ENCODE results near the gene TCEAL1. TPM values are rescaled to one million over a fixed set of nuclear protein-coding genes. Genes with fewer than 3 reads are reported as not detected.

Gene TCEAL1
- total and polyA plus RNA-seq, 3 experiments from 2014 or later = 7.9 to 19.7 (median 10.3) TPM

- no peaks in the 10 kb centered on the region for H3K9me3 ChIP-seq (ENCODE audit: low read length)
- H3K9me3 Mint-ChIP-seq = no peaks in the 10 kb centered on the region
- no peaks in the 10 kb centered on the region for H3K36me3 ChIP-seq (ENCODE audit: insufficient read depth, low read length)
- ChIA-PET CTCF (no interaction called here), POLR2A (no interaction called here)
- no peaks in the 10 kb centered on the region for H3K27me3 ChIP-seq (ENCODE audit: insufficient read depth, low read length, poor library complexity, severe bottlenecking)
- peaks cover 0 to 4% (median 0%) of the 10 kb centered on the region in 3 donors for H3K36me3 Mint-ChIP-seq
- DNase-seq = no peak
- H3K4me1 Mint-ChIP-seq = peaks cover 5 to 7% (median 6%) of the 10 kb centered on the region in 3 donors
- H3K4me3 Mint-ChIP-seq = no peak overlapping the region
- H3K4me1 ChIP-seq (ENCODE audit: insufficient read depth, low read length) = peaks cover 4% of the 10 kb centered on the region
- no peak overlapping the region for H3K4me3 ChIP-seq (ENCODE audit: low read length)
- H3K27ac ChIP-seq (ENCODE audit: low read depth, low read length) = no peak overlapping the region
- peaks cover 0 to 3% of the 10 kb centered on the region in 2 donors for H3K27me3 Mint-ChIP-seq
- peak overlapping the region in 2 of 8 donors; percentile 46 to 86 for H3K27ac Mint-ChIP-seq
Observed at GRCh38 chrX:103624111-103624510, 4.7 kb upstream of the TCEAL1 start.

- H3K27ac Mint-ChIP-seq = peak overlapping the region in 1 of 8 donors; percentile 75
- H3K4me1 Mint-ChIP-seq = peaks cover 12 to 19% (median 14%) of the 10 kb centered on the region in 3 donors
- H3K27me3 Mint-ChIP-seq = peaks cover 0 to 7% of the 10 kb centered on the region in 2 donors
- Histone ChIP-seq H3K27me3 (ENCODE audit: insufficient read depth, low read length, poor library complexity, severe bottlenecking) (no peaks in the 10 kb centered on the region), H3K9me3 (ENCODE audit: low read length) (no peaks in the 10 kb centered on the region), H3K4me3 (ENCODE audit: low read length) (no peak overlapping the region), H3K4me1 (ENCODE audit: insufficient read depth, low read length) (peaks cover 4% of the 10 kb centered on the region), H3K36me3 (ENCODE audit: insufficient read depth, low read length) (no peaks in the 10 kb centered on the region), H3K27ac (ENCODE audit: low read depth, low read length) (no peak overlapping the region)
- CTCF ChIA-PET = no interaction called here
- POLR2A ChIA-PET = no interaction called here
- peaks cover 0 to 5% (median 0%) of the 10 kb centered on the region in 3 donors for H3K36me3 Mint-ChIP-seq
- no peak overlapping the region for H3K4me3 Mint-ChIP-seq
- DNase-seq = no peak
- H3K9me3 Mint-ChIP-seq = no peaks in the 10 kb centered on the region
Observed at GRCh38 chrX:103626855-103627254, 1.9 kb upstream of the TCEAL1 start.

DNA sequence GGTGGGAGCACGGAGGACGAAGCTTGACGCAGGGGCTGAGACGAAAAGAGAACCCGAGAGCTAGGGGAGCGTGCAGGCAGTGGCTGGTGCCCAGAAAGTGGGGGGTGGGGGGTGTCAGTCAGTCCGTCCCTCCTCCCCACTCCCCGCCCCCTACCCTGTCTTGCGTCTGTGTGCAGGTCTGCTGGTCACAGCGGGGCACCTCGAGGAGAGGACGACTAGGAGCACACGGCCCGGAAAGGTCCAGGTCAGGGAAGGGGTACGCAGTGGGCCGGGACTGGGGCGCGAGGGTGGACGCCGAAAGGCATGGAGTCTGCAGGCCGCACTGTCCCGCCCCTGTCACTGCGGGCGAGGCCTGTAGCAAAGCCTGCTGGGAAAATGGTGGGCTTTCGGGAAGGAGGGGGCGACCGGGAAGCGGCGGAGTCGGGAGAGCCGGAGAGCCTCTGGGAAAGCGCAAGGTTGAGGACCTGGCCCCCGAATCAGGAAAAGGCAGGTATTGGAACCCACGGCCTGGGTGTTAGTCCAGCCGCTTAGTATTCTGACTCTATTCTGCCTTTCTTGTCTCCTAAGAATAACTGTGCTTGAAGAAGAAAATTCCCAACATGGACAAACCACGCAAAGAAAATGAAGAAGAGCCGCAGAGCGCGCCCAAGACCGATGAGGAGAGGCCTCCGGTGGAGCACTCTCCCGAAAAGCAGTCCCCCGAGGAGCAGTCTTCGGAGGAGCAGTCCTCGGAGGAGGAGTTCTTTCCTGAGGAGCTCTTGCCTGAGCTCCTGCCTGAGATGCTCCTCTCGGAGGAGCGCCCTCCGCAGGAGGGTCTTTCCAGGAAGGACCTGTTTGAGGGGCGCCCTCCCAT, 769 bp downstream of the TCEAL1 start:
- Histone ChIP-seq H3K36me3 (ENCODE audit: insufficient read depth, low read length) (no peaks in the 10 kb centered on the region), H3K4me1 (ENCODE audit: insufficient read depth, low read length) (peaks cover 4% of the 10 kb centered on the region), H3K27ac (ENCODE audit: low read depth, low read length) (peak overlapping the region; percentile 70), H3K27me3 (ENCODE audit: insufficient read depth, low read length, poor library complexity, severe bottlenecking) (no peaks in the 10 kb centered on the region), H3K9me3 (ENCODE audit: low read length) (no peaks in the 10 kb centered on the region), H3K4me3 (ENCODE audit: low read length) (peak overlapping the region; percentile 82)
- POLR2A ChIA-PET = no interaction called here
- CTCF ChIA-PET = no interaction called here
- H3K27ac Mint-ChIP-seq = peak overlapping the region; percentile 77 to 96 (median 89)
- H3K4me1 Mint-ChIP-seq = peaks cover 12 to 19% (median 14%) of the 10 kb centered on the region in 3 donors
- H3K27me3 Mint-ChIP-seq = peaks cover 0 to 7% of the 10 kb centered on the region in 2 donors
- DNase-seq = peak in 3 of 5 donors; percentile 2 to 44 (median 26)
- peaks cover 0 to 5% (median 0%) of the 10 kb centered on the region in 3 donors for H3K36me3 Mint-ChIP-seq
- peak overlapping the region; percentile 84 to 94 (median 88) for H3K4me3 Mint-ChIP-seq
- H3K9me3 Mint-ChIP-seq = no peaks in the 10 kb centered on the region

GRCh38 chrX:103630171-103630511, 1.4 kb downstream of the TCEAL1 start:
- Mint-ChIP-seq H3K4me1 (peaks cover 12 to 19% (median 14%) of the 10 kb centered on the region in 3 donors), H3K4me3 (peak overlapping the region; percentile 84 to 94 (median 88)), H3K27me3 (peaks cover 0 to 8% of the 10 kb centered on the region in 2 donors), H3K36me3 (peaks cover 0 to 5% (median 0%) of the 10 kb centered on the region in 3 donors), H3K27ac (peak overlapping the region in 2 of 8 donors; percentile 8 to 96), H3K9me3 (no peaks in the 10 kb centered on the region)
- Histone ChIP-seq H3K4me1 (ENCODE audit: insufficient read depth, low read length) (peaks cover 4% of the 10 kb centered on the region), H3K4me3 (ENCODE audit: low read length) (peak overlapping the region; percentile 82), H3K27ac (ENCODE audit: low read depth, low read length) (no peak overlapping the region), H3K27me3 (ENCODE audit: insufficient read depth, low read length, poor library complexity, severe bottlenecking) (no peaks in the 10 kb centered on the region), H3K9me3 (ENCODE audit: low read length) (no peaks in the 10 kb centered on the region), H3K36me3 (ENCODE audit: insufficient read depth, low read length) (no peaks in the 10 kb centered on the region)
- POLR2A ChIA-PET = no interaction called here
- DNase-seq = no peak
- CTCF ChIA-PET = interaction anchor here (1.1 kb wide), 1 partner anchor 56 kb away, joined by 3 read pairs; the partner anchor contains the start of gene MORF4L2

DNA sequence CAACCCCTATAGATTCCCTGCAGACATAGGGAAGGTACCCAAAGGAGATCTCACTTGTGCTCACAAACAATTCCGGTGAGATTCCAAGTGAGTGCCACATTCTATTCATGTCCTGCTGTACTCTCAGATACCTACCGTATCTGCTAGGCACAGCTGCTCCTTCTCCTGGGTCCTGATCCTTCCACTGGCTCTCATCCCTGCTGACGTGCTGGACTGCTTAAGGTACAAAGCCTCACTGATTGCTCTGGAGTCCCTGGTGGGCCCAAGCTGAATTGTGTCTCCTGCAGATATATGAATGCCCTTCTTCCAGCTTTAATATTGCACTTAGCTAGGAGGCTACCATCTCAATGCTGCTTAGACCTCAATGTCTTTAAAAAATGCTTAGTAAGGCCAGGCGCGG, 2.4 kb downstream of the TCEAL1 start:
- DNase-seq = no peak
- no peak overlapping the region for H3K4me3 Mint-ChIP-seq
- peaks cover 4% of the 10 kb centered on the region for H3K4me1 ChIP-seq (ENCODE audit: insufficient read depth, low read length)
- H3K27ac ChIP-seq (ENCODE audit: low read depth, low read length) = no peak overlapping the region
- H3K36me3 Mint-ChIP-seq = peaks cover 0 to 5% (median 0%) of the 10 kb centered on the region in 3 donors
- H3K4me3 ChIP-seq (ENCODE audit: low read length) = no peak overlapping the region
- H3K4me1 Mint-ChIP-seq = peaks cover 12 to 19% (median 14%) of the 10 kb centered on the region in 3 donors
- ChIA-PET POLR2A (no interaction called here), CTCF (interaction anchor here (1.1 kb wide), 1 partner anchor 55 kb away, joined by 3 read pairs; the partner anchor contains the start of gene MORF4L2)
- no peaks in the 10 kb centered on the region for H3K36me3 ChIP-seq (ENCODE audit: insufficient read depth, low read length)
- peaks cover 0 to 11% of the 10 kb centered on the region in 2 donors for H3K27me3 Mint-ChIP-seq
- H3K9me3 Mint-ChIP-seq = no peaks in the 10 kb centered on the region
- H3K27me3 ChIP-seq (ENCODE audit: insufficient read depth, low read length, poor library complexity, severe bottlenecking) = no peaks in the 10 kb centered on the region
- no peaks in the 10 kb centered on the region for H3K9me3 ChIP-seq (ENCODE audit: low read length)
- no peak overlapping the region for H3K27ac Mint-ChIP-seq

DNA sequence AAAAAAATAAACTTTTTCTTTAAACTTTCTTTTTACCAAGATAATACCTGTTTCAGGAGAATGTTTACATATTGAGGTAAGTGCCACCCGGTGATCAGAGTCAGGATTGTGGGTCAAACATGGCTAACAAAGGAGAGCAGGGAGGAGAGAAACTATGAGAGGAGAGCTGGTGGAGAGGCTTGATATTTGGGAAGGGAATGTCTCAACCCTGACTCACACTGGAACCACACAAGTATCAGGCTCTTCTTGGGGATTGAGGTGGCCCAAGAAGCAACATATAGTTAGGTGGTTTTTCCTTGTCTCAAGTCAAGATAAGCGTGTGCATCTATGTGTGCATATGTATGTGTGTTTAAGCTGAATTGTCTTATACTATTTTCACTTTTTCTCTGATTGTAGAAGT, 6.7 kb downstream of the TCEAL1 start:
- Histone ChIP-seq H3K4me3 (ENCODE audit: low read length) (no peak overlapping the region), H3K4me1 (ENCODE audit: insufficient read depth, low read length) (no peaks in the 10 kb centered on the region), H3K36me3 (ENCODE audit: insufficient read depth, low read length) (no peaks in the 10 kb centered on the region), H3K27ac (ENCODE audit: low read depth, low read length) (no peak overlapping the region), H3K27me3 (ENCODE audit: insufficient read depth, low read length, poor library complexity, severe bottlenecking) (no peaks in the 10 kb centered on the region), H3K9me3 (ENCODE audit: low read length) (no peaks in the 10 kb centered on the region)
- Mint-ChIP-seq H3K36me3 (no peaks in the 10 kb centered on the region), H3K27ac (no peak overlapping the region), H3K4me3 (no peak overlapping the region), H3K27me3 (peaks cover 0 to 5% of the 10 kb centered on the region in 2 donors), H3K9me3 (no peaks in the 10 kb centered on the region), H3K4me1 (no peaks in the 10 kb centered on the region)
- CTCF ChIA-PET = no interaction called here
- POLR2A ChIA-PET = no interaction called here
- DNase-seq = no peak

GRCh38 chrX:103637604-103638338, 9.0 kb downstream of the TCEAL1 start:
- H3K27me3 ChIP-seq (ENCODE audit: insufficient read depth, low read length, poor library complexity, severe bottlenecking) = no peaks in the 10 kb centered on the region
- ChIA-PET CTCF (no interaction called here), POLR2A (no interaction called here)
- H3K4me1 Mint-ChIP-seq = no peaks in the 10 kb centered on the region
- H3K4me1 ChIP-seq (ENCODE audit: insufficient read depth, low read length) = no peaks in the 10 kb centered on the region
- no peaks in the 10 kb centered on the region for H3K36me3 ChIP-seq (ENCODE audit: insufficient read depth, low read length)
- peaks cover 6 to 7% of the 10 kb centered on the region in 2 donors for H3K27me3 Mint-ChIP-seq
- no peaks in the 10 kb centered on the region for H3K36me3 Mint-ChIP-seq
- no peak overlapping the region for H3K27ac ChIP-seq (ENCODE audit: low read depth, low read length)
- no peak overlapping the region for H3K4me3 ChIP-seq (ENCODE audit: low read length)
- no peak overlapping the region for H3K27ac Mint-ChIP-seq
- no peak overlapping the region for H3K4me3 Mint-ChIP-seq
- no peaks in the 10 kb centered on the region for H3K9me3 Mint-ChIP-seq
- no peak for DNase-seq
- no peaks in the 10 kb centered on the region for H3K9me3 ChIP-seq (ENCODE audit: low read length)

Data from CD8-positive, alpha-beta memory T cell (primary cell).